K562 (cell line): ENCODE results near the gene COL26A1. TPM values are rescaled to one million over a fixed set of nuclear protein-coding genes. Genes with fewer than 3 reads are reported as not detected.
A peak's percentile ranks its signal among the peaks of the same experiment; 100 is the strongest.

ENCODE experiments used
- ATAC-seq: fragments of 200-7000 bp; cut with Tn5 transposase; 3 replicates; pipeline ENCODE4 v1.9.1; 2020; ENCODE audit warnings: moderate library complexity
- BruUV-seq: library from RNA; stranded (reverse); fragments of 400-500 nt; replicated peaks from 2 replicates; lab custom pipeline; 2021; lab: Mats Ljungman, UMichigan
- CTCF ChIA-PET: fragments of 300-600 bp; formaldehyde crosslinking; extraction: SDS; loops from one replicate; lab custom pipeline; 2021; ENCODE audit warnings: low intra/inter-chr PET ratio; lab: Yijun Ruan, JAX
- POLR2A ChIA-PET: fragments of 300-600, 350-650 bp; sonication (Branson Sonifier 250); formaldehyde crosslinking; extraction: SDS; loops from one replicate; lab custom pipeline; 2021; ENCODE audit warnings: antibody characterized with exemption, inconsistent platforms; lab: Yijun Ruan, JAX
- DNase-seq, 4 experiments: peaks; one replicate each; pipeline versions ENCODE4 v3.0.0 to v3.0.0-alpha.2; 2011 to 2018; ENCODE audit warnings: low spot score in 3 of 4, mixed read lengths in 3 of 4; ENCODE audit errors: extremely low read depth in 1 of 4
- FAIRE-seq: peaks from 2 replicates; lab custom pipeline; 2011; peaks lifted over from hg19 to GRCh38; lab: Jason Lieb, UNC
- H2AFZ ChIP-seq: 2 replicates; pipeline ENCODE4 v1.6.0; 2011; ENCODE audit warnings: low read depth, low read length, control low read depth, inconsistent platforms
- H3K27ac ChIP-seq: fragments of 200-600 bp; 3 replicates; pipeline ENCODE4 v1.8.0; 2011; ENCODE audit warnings: low read depth, mild to moderate bottlenecking, control low read depth, inconsistent platforms, low read length, moderate library complexity, mixed read lengths; ENCODE audit errors: extremely low read depth
- H3K27me3 ChIP-seq, 2 experiments: fragments of 300-600 bp in 1 of 2; 2 replicates in 1 of 2; 3 replicates in 1 of 2; pipeline versions ENCODE4 v1.6.0 to v1.8.0; 2011; ENCODE audit warnings: inconsistent platforms in 2 of 2, low read length in 2 of 2, mild to moderate bottlenecking in 1 of 2, mixed read lengths in 1 of 2, moderate library complexity in 1 of 2; ENCODE audit not compliant: control insufficient read depth in 2 of 2, insufficient read depth in 2 of 2
- H3K36me3 ChIP-seq: fragments of 300-600 bp; 3 replicates; pipeline ENCODE4 v1.8.0; 2011; ENCODE audit warnings: mild to moderate bottlenecking, low read length, inconsistent platforms; ENCODE audit not compliant: control insufficient read depth, insufficient read depth
- H3K4me1 ChIP-seq, 2 experiments: fragments of 200-600 bp in 1 of 2; replicated peaks in 1 of 2; 2 replicates in 1 of 2; 3 replicates in 1 of 2; pipeline versions ENCODE4 v1.5.1 to v1.8.0; 2011; ENCODE audit warnings: inconsistent platforms in 2 of 2, low read length in 2 of 2, mild to moderate bottlenecking in 1 of 2, mixed read lengths in 1 of 2, moderate library complexity in 1 of 2; ENCODE audit not compliant: control insufficient read depth in 2 of 2, insufficient read depth in 2 of 2
- H3K4me2 ChIP-seq: 2 replicates; pipeline ENCODE4 v1.6.1; 2011; ENCODE audit warnings: low read length, control low read depth, inconsistent platforms, mixed read lengths; ENCODE audit not compliant: insufficient read depth
- H3K4me3 ChIP-seq: fragments of 200-600 bp; sonication (generic), shearing (Covaris generic); 2 replicates; pipeline ENCODE4 v1.5.1; 2016; ENCODE audit warnings: control low read depth, inconsistent platforms
- H3K79me2 ChIP-seq: fragments of 200-600 bp; 3 replicates; pipeline ENCODE4 v1.8.0; 2011; ENCODE audit warnings: low read length, inconsistent platforms; ENCODE audit not compliant: control insufficient read depth, insufficient read depth
- H3K9ac ChIP-seq, 2 experiments: 2 replicates each; pipeline versions ENCODE4 v1.6.0 to v1.6.1; 2011; ENCODE audit warnings: low read depth in 2 of 2, low read length in 2 of 2, control low read depth in 1 of 2, inconsistent platforms in 1 of 2, mild to moderate bottlenecking in 1 of 2, mixed read lengths in 1 of 2; ENCODE audit not compliant: insufficient read depth in 1 of 2
- H3K9me1 ChIP-seq: one replicate; pipeline ENCODE4 v1.6.0; 2011; ENCODE audit warnings: inconsistent platforms, mild to moderate bottlenecking, low read length, moderate library complexity; ENCODE audit not compliant: control insufficient read depth, insufficient read depth
- H3K9me3 ChIP-seq: replicated peaks from 2 replicates; pipeline ENCODE4 v1.5.1; 2011; ENCODE audit warnings: low read depth, low read length, inconsistent platforms; ENCODE audit not compliant: control insufficient read depth, insufficient read depth
- H4K20me1 ChIP-seq: replicated peaks from 2 replicates; pipeline ENCODE4 v1.6.1; 2011; ENCODE audit warnings: low read length, inconsistent platforms, mixed read lengths; ENCODE audit not compliant: control insufficient read depth, insufficient read depth
- CREB3 ChIP-seq: fragments of 450-650 bp; conservative IDR thresholded peaks from 2 replicates; pipeline ENCODE4 v1.6.1; 2016; ENCODE audit warnings: missing genetic modification characterization, low read depth, mild to moderate bottlenecking, missing compliant biosample characterization, moderate library complexity
- ELK1 ChIP-seq: sonication (generic); formaldehyde crosslinking; IDR thresholded peaks from 2 replicates; pipeline ENCODE4 v1.8.1; 2022; ENCODE audit warnings: missing genetic modification reagents
- GABPB2 ChIP-seq: fragments of 250-450 bp; sonication (Bioruptor Pico); conservative IDR thresholded peaks from 2 replicates; pipeline ENCODE4 v1.5.1; 2021; ENCODE audit warnings: mild to moderate bottlenecking
- HIVEP1 ChIP-seq: fragments of 250-450 bp; sonication (Bioruptor Pico); IDR thresholded peaks from 2 replicates; pipeline ENCODE4 v1.4.0; 2020; ENCODE audit warnings: mild to moderate bottlenecking
- KLF16 ChIP-seq: IDR thresholded peaks from 2 replicates; pipeline ENCODE4 v1.6.1; 2016; ENCODE audit warnings: antibody characterized with exemption
- NR3C1 ChIP-seq: sonication (generic); formaldehyde crosslinking; IDR thresholded peaks from 2 replicates; pipeline ENCODE4 v1.8.1; 2022; ENCODE audit warnings: missing genetic modification reagents
- NRF1 ChIP-seq, 2 experiments: fragments of 450-650 bp; IDR thresholded peaks in 1 of 2; conservative IDR thresholded peaks in 1 of 2; 2 replicates each; pipeline ENCODE4 v1.6.1; 2014; ENCODE audit warnings: mild to moderate bottlenecking in 2 of 2
- OTX1 ChIP-seq: fragments of 450-650 bp; formaldehyde crosslinking; IDR thresholded peaks from 2 replicates; pipeline ENCODE4 v1.4.0; 2022; ENCODE audit warnings: mild to moderate bottlenecking
- PCBP2 ChIP-seq: fragments of 200-400 bp; formaldehyde crosslinking; IDR thresholded peaks from 2 replicates; pipeline ENCODE4 v1.6.1; 2018; ENCODE audit warnings: low read length, low read depth, mild to moderate bottlenecking, moderate library complexity; ENCODE audit not compliant: poor library complexity, severe bottlenecking
- PHB2 ChIP-seq: fragments of 450-650 bp; IDR thresholded peaks from 2 replicates; pipeline ENCODE4 v1.6.1; 2017; ENCODE audit warnings: low read depth
- RB1 ChIP-seq: fragments of 450-650 bp; IDR thresholded peaks from 2 replicates; pipeline ENCODE4 v1.6.1; 2017; ENCODE audit warnings: low read depth, mild to moderate bottlenecking
- SMAD4 ChIP-seq: fragments of 250-450 bp; sonication (Bioruptor Pico); conservative IDR thresholded peaks from 2 replicates; pipeline ENCODE4 v1.8.0; 2021; ENCODE audit warnings: inconsistent platforms, mild to moderate bottlenecking, moderate library complexity
- SMARCB1 ChIP-seq: IDR thresholded peaks from 2 replicates; pipeline ENCODE4 v1.6.1; 2011; ENCODE audit warnings: improper control_type of control experiment, low read depth; ENCODE audit not compliant: insufficient read length
- SMARCE1 ChIP-seq: fragments of 450-650 bp; IDR thresholded peaks from 2 replicates; pipeline ENCODE4 v1.7.1; 2016; ENCODE audit warnings: mild to moderate bottlenecking
- ZNF395 ChIP-seq: fragments of 200-800 bp; sonication (Bioruptor generic); IDR thresholded peaks from 2 replicates; pipeline ENCODE4 v1.6.1; 2017; ENCODE audit warnings: missing genetic modification characterization, missing compliant biosample characterization
- ZNF76 ChIP-seq: fragments of 250-450 bp; sonication (Bioruptor Pico); IDR thresholded peaks from 2 replicates; pipeline ENCODE4 v1.4.0; 2020; ENCODE audit warnings: mild to moderate bottlenecking, moderate library complexity, borderline replicate concordance
- ZZZ3 ChIP-seq: fragments of 450-650 bp; IDR thresholded peaks from 2 replicates; pipeline ENCODE4 v1.6.1; 2016; ENCODE audit warnings: antibody characterized with exemption, mild to moderate bottlenecking, moderate library complexity
- WGBS: fragments of 100-300 bp; shearing (Covaris generic); methylation state at CpG from one replicate; pipeline ENCODE4 v1.1.6; 2016; ENCODE audit warnings: low coverage, mixed read lengths; ENCODE audit not compliant: insufficient coverage; ENCODE audit errors: missing lambda C conversion rate; 5-methylcytosine and 5-hydroxymethylcytosine counted together
- in situ Hi-C: fragments of 300-500 bp; cut with MboI; formaldehyde crosslinking; loops from 4 replicates; pipeline ENCODE4 v1.15.0; 2018; ENCODE audit warnings: inconsistent platforms, mixed read lengths
- intact Hi-C: fragments of 100-400 bp; cut with micrococcal nuclease; formaldehyde crosslinking; loops from 2 replicates; pipeline ENCODE4 v1.14.2; 2022
- polyA plus RNA-seq, 8 experiments: library from polyadenylated mRNA; depleted of rRNA in 4 of 8; stranded (reverse) in 5 of 8; unstranded in 3 of 8; fragments of >200 nt; fragmentation: Nextera tagmentation in 2 of 8; fragmentation: Illumina TruSeq in 1 of 8; extraction: Ambion mirVana in 2 of 8; extraction: Trizol in 1 of 8; gene quantifications; 2 replicates each; pipeline versions ENCODE4 v1.2.1 to v1.2.3, GENCODE V29; 2011 to 2014; ENCODE audit warnings: inconsistent platforms in 1 of 8, missing spikeins in 1 of 8
- total RNA-seq, 7 experiments: library from RNA; depleted of rRNA in 6 of 7; stranded (reverse); fragments of >200 nt in 6 of 7; fragmentation: Illumina TruSeq in 2 of 7; extraction: Trizol in 2 of 7; gene quantifications; 2 replicates each; pipeline versions ENCODE4 v1.2.1 to v1.2.3, GENCODE V29; 2011 to 2021; ENCODE audit warnings: low replicate concordance in 1 of 7
- TF ChIP-seq, protein P1 (sequence below), 2 experiments: fragments of 450-650 bp in 1 of 2; sonication (generic) in 1 of 2; formaldehyde crosslinking in 1 of 2; IDR thresholded peaks in 1 of 2; conservative IDR thresholded peaks in 1 of 2; 2 replicates each; pipeline versions ENCODE4 v1.6.1 to v1.8.1; 2016 to 2023; ENCODE audit warnings: mild to moderate bottlenecking in 2 of 2, moderate library complexity in 2 of 2, inconsistent platforms in 1 of 2, missing genetic modification reagents in 1 of 2

COL26A1 gene
- total and polyA plus RNA-seq, 9 of the 15 experiments (the other 6 are each of a cell fraction or from before 2014, with no cell fraction given), result 0.04 to 0.39 (median 0.07) TPM; not detected in 5

GRCh38 chr7:101401390-101402080 lies 38.9 kb downstream of the COL26A1 start:
- WGBS, result 1% methylated on average over 7 of the region's 7 CpGs
- H3K9ac ChIP-seq, result no peak overlapping the region
- no peak overlapping the region for H3K4me2 ChIP-seq
- TF ChIP-seq ZZZ3 (no peak), GABPB2 (CRISPR knock-in tag) (no peak), ELK1 (CRISPR knock-in tag) (no peak), SMAD4 (CRISPR knock-in tag) (no peak), HIVEP1 (CRISPR knock-in tag) (no peak), ZNF395 (CRISPR knock-in tag) (no peak), NRF1 (conservative IDR thresholded peaks at IDR 0.05 in 1 of 2, IDR thresholded peaks at IDR 0.05 in 1 of 2) (no peak), ZNF76 (CRISPR knock-in tag) (no peak), OTX1 (peak; percentile 81), KLF16 (no peak), NR3C1 (CRISPR knock-in tag) (no peak), PHB2 (no peak), PCBP2 (no peak), SMARCE1 (no peak), RB1 (no peak), CREB3 (no peak), SMARCB1 (no peak)
- TF ChIP-seq, protein P1, sequence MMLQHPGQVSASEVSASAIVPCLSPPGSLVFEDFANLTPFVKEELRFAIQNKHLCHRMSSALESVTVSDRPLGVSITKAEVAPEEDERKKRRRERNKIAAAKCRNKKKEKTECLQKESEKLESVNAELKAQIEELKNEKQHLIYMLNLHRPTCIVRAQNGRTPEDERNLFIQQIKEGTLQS (IDR thresholded peaks at IDR 0.05), result no peak
- TF ChIP-seq, protein P1 (CRISPR knock-in tag; conservative IDR thresholded peaks at IDR 0.05), result no peak

More at GRCh38 chr7:101401390-101402080, 38.9 kb downstream of the COL26A1 start:
- ChIA-PET POLR2A (no interaction called here), CTCF (interaction anchor here (0.6 kb wide), 1 partner anchor 321 kb away, joined by 3 read pairs; no protein-coding TSS in a partner anchor)
- Histone ChIP-seq H3K27ac (no peak overlapping the region), H3K9me3 (no peaks in the 10 kb centered on the region), H3K36me3 (no peaks in the 10 kb centered on the region), H4K20me1 (peaks cover 13% of the 10 kb centered on the region; the same call in 1 of the 2 replicates), H3K4me1 (peaks cover 0 to 3% of the 10 kb centered on the region in 2 experiments; a peak in 1 of 5 replicates), H2AFZ (no peak overlapping the region), H3K9me1 (no peaks in the 10 kb centered on the region), H3K27me3 (peaks cover 29 to 65% of the 10 kb centered on the region in 2 experiments), H3K4me3 (no peak overlapping the region), H3K79me2 (no peaks in the 10 kb centered on the region)
- in situ Hi-C loops, result no loop called here
- no peak for FAIRE-seq
- no peak for DNase-seq
- no TSS peak for BruUV-seq
- intact Hi-C loops, result no loop called here
- no peak for ATAC-seq
